ENCODE results near the gene HOXB3. TPM values are rescaled to one million over a fixed set of nuclear protein-coding genes. Genes with fewer than 3 reads are reported as not detected.

HOXB3 gene
- total and polyA plus RNA-seq, 4 donors: 23.8 to 162 (median 94.8) TPM

- WGBS (ENCODE audit: insufficient coverage): 97% methylated on average over 3 of the region's 5 CpGs
- H3K4me3 ChIP-seq (ENCODE audit: low read depth, low read length): no peak overlapping the region
- H3K27me3 ChIP-seq (ENCODE audit: control insufficient read depth, insufficient read depth, low read length): no peaks in the 10 kb centered on the region
- no peaks in the 10 kb centered on the region for H3K36me3 ChIP-seq (ENCODE audit: control insufficient read depth, insufficient read depth, low read length)
- H3K9me3 ChIP-seq (ENCODE audit: control insufficient read depth, insufficient read depth, low read length): no peaks in the 10 kb centered on the region
- H3K27ac ChIP-seq (ENCODE audit: low read depth, low read length): peak overlapping the region; percentile 22
- no peaks in the 10 kb centered on the region for H3K4me1 ChIP-seq (ENCODE audit: control insufficient read depth, insufficient read depth, low read length)
- DNase-seq (ENCODE audit: low read depth in 4 of 6, low spot score in 6 of 6): no peak
Measured at GRCh38 chr17:48499735-48500434, 90.2 kb downstream of the HOXB3 start.

GRCh38 chr17:48499248-48499647 lies 90.8 kb downstream of the HOXB3 start:
- Histone ChIP-seq H3K36me3 (ENCODE audit: control insufficient read depth, insufficient read depth, low read length) (no peaks in the 10 kb centered on the region), H3K4me3 (ENCODE audit: low read depth, low read length) (no peak overlapping the region), H3K27ac (ENCODE audit: low read depth, low read length) (no peak overlapping the region), H3K27me3 (ENCODE audit: control insufficient read depth, insufficient read depth, low read length) (no peaks in the 10 kb centered on the region), H3K9me3 (ENCODE audit: control insufficient read depth, insufficient read depth, low read length) (no peaks in the 10 kb centered on the region), H3K4me1 (ENCODE audit: control insufficient read depth, insufficient read depth, low read length) (no peaks in the 10 kb centered on the region)
- no CpG with 5 or more reads among the region's 3 CpGs for WGBS (ENCODE audit: insufficient coverage)
- DNase-seq (ENCODE audit: low read depth in 4 of 6, low spot score in 6 of 6): no peak

Small RNAs within 50 kb of the gene (small RNA-seq; reads per million reads assigned to genes)
- 1.9 reads per million, percentile 89 among the genes with 10 or more reads in this experiment for gene MIR196A1 (ENCODE audit: low replicate concordance)

Other genes starting within 250 kb of the HOXB3 start
- gene SKAP1, start 160.0 kb downstream of the HOXB3 start, total RNA-seq: 10 to 100 TPM in 1 of 2 donors, 1 to 10 TPM in 1; 4.4 to 17.0 TPM
- 10 to 100 TPM; 32.3 to 36.1 TPM for gene SKAP1, start 160.0 kb downstream of the HOXB3 start, polyA plus RNA-seq (ENCODE audit: insufficient read length in 2 of 2)
- under 1 TPM in 1 of 2 donors, not detected in 1; 0.20 TPM for gene HOXB1, start 59.2 kb downstream of the HOXB3 start, total RNA-seq
- gene HOXB1, start 59.2 kb downstream of the HOXB3 start, polyA plus RNA-seq (ENCODE audit: insufficient read length in 2 of 2): under 1 TPM; 0.16 to 0.32 TPM
- gene HOXB2, start 45.1 kb downstream of the HOXB3 start, total RNA-seq: 10 to 100 TPM in 1 of 2 donors, 1 to 10 TPM in 1; 6.6 to 10.2 TPM
- 10 to 100 TPM; 57.3 to 62.4 TPM for gene HOXB2, start 45.1 kb downstream of the HOXB3 start, polyA plus RNA-seq (ENCODE audit: insufficient read length in 2 of 2)
- 1 to 10 TPM; 6.0 to 6.5 TPM for gene HOXB4, start 11.9 kb downstream of the HOXB3 start, total RNA-seq
- gene HOXB4, start 11.9 kb downstream of the HOXB3 start, polyA plus RNA-seq (ENCODE audit: insufficient read length in 2 of 2): 10 to 100 TPM; 13.5 to 16.6 TPM
- gene HOXB5, start 3.5 kb upstream of the HOXB3 start, total RNA-seq: 1 to 10 TPM; 2.9 to 4.2 TPM
- 100 to 1,000 TPM; 108 to 116 TPM for gene HOXB5, start 3.5 kb upstream of the HOXB3 start, polyA plus RNA-seq (ENCODE audit: insufficient read length in 2 of 2)
- 10 to 100 TPM; 20.2 to 41.3 TPM for gene HOXB6, start 14.7 kb upstream of the HOXB3 start, total RNA-seq
- 100 to 1,000 TPM; 132 to 142 TPM for gene HOXB6, start 14.7 kb upstream of the HOXB3 start, polyA plus RNA-seq (ENCODE audit: insufficient read length in 2 of 2)
- gene HOXB7, start 20.8 kb upstream of the HOXB3 start, total RNA-seq: 10 to 100 TPM; 16.6 to 18.7 TPM
- gene HOXB7, start 20.8 kb upstream of the HOXB3 start, polyA plus RNA-seq (ENCODE audit: insufficient read length in 2 of 2): 10 to 100 TPM; 80.7 to 99.7 TPM
- gene HOXB8, start 25.1 kb upstream of the HOXB3 start, total RNA-seq: 100 to 1,000 TPM in 1 of 2 donors, 10 to 100 TPM in 1; 23.7 to 110 TPM
- 100 to 1,000 TPM; 499 to 522 TPM for gene HOXB8, start 25.1 kb upstream of the HOXB3 start, polyA plus RNA-seq (ENCODE audit: insufficient read length in 2 of 2)
- gene HOXB9, start 36.1 kb upstream of the HOXB3 start, total RNA-seq: 10 to 100 TPM; 19.8 to 23.9 TPM
- 100 to 1,000 TPM; 234 to 413 TPM for gene HOXB9, start 36.1 kb upstream of the HOXB3 start, polyA plus RNA-seq (ENCODE audit: insufficient read length in 2 of 2)
- not detected for gene PRAC1, start 132.3 kb upstream of the HOXB3 start, total RNA-seq
- gene PRAC1, start 132.3 kb upstream of the HOXB3 start, polyA plus RNA-seq (ENCODE audit: insufficient read length in 2 of 2): not detected
- not detected for gene PRAC2, start 132.9 kb upstream of the HOXB3 start, total RNA-seq
- gene PRAC2, start 132.9 kb upstream of the HOXB3 start, polyA plus RNA-seq (ENCODE audit: insufficient read length in 2 of 2): not detected
- gene HOXB13, start 138.5 kb upstream of the HOXB3 start, total RNA-seq: under 1 TPM in 1 of 2 donors, not detected in 1; 0.40 TPM
- gene HOXB13, start 138.5 kb upstream of the HOXB3 start, polyA plus RNA-seq (ENCODE audit: insufficient read length in 2 of 2): not detected
- under 1 TPM; 0.30 to 0.61 TPM for gene TTLL6, start 227.0 kb upstream of the HOXB3 start, total RNA-seq
- under 1 TPM; 0.22 to 0.32 TPM for gene TTLL6, start 227.0 kb upstream of the HOXB3 start, polyA plus RNA-seq (ENCODE audit: insufficient read length in 2 of 2)
- 10 to 100 TPM; 37.3 to 46.0 TPM for gene CALCOCO2, start 240.8 kb upstream of the HOXB3 start, total RNA-seq
- 10 to 100 TPM; 41.1 to 59.0 TPM for gene CALCOCO2, start 240.8 kb upstream of the HOXB3 start, polyA plus RNA-seq (ENCODE audit: insufficient read length in 2 of 2)